Stomach (tissue), 9 donors: ENCODE results near the gene ACTN1. TPM values are rescaled to one million over a fixed set of nuclear protein-coding genes. Genes with fewer than 3 reads are reported as not detected.

ENCODE experiments used
- DNase-seq, 2 donors: peaks; one replicate each; pipeline versions ENCODE4 v3.0.0 to v3.0.0-alpha.2; 2013 to 2019
- H3K27ac ChIP-seq, 5 donors: fragments of 200-600 bp in 4 of 5; sonication (generic) in 4 of 5; one replicate each; pipeline ENCODE4 v1.5.1; 2013 to 2019; ENCODE audit warnings: mild to moderate bottlenecking in 1 of 5, moderate library complexity in 1 of 5
- H3K27me3 ChIP-seq, 3 donors: fragments of 200-600 bp; sonication (generic); one replicate each; pipeline ENCODE4 v1.5.1; 2017 to 2019; ENCODE audit warnings: mixed run types in 1 of 3
- H3K36me3 ChIP-seq, 4 donors: fragments of 200-600 bp; sonication (generic); 1 replicate in 3 of 4; 2 replicates in 1 of 4; pipeline ENCODE4 v1.5.1; 2016 to 2019
- H3K4me1 ChIP-seq, 4 donors: fragments of 200-600 bp; sonication (generic); one replicate each; pipeline ENCODE4 v1.5.1; 2016 to 2019
- H3K4me3 ChIP-seq, 4 donors: fragments of 200-600 bp; sonication (generic) in 3 of 4; one replicate each; pipeline ENCODE4 v1.5.1; 2016 to 2019; ENCODE audit warnings: mild to moderate bottlenecking in 1 of 4
- H3K9me3 ChIP-seq, 4 donors: fragments of 200-600 bp; sonication (generic); one replicate each; pipeline ENCODE4 v1.5.1; 2016 to 2019
- EP300 ChIP-seq: sonication (generic); formaldehyde crosslinking; IDR thresholded peaks from one replicate; pipeline ENCODE4 v1.6.1; 2017; ENCODE audit warnings: antibody characterized with exemption
- POLR2A ChIP-seq, 4 donors: fragments of 450-650 bp; IDR thresholded peaks; one replicate each; pipeline ENCODE4 v1.6.1; 2016; ENCODE audit warnings: antibody characterized with exemption in 4 of 4, control low read depth in 2 of 4, mild to moderate bottlenecking in 1 of 4, moderate library complexity in 1 of 4
- POLR2AphosphoS5 ChIP-seq, 3 donors: sonication (generic); formaldehyde crosslinking; IDR thresholded peaks; one replicate each; pipeline ENCODE4 v1.6.1; 2016; ENCODE audit warnings: antibody characterized with exemption in 3 of 3
- WGBS, 5 donors: extraction: QIAGEN DNeasy Blood & Tissue Kit in 3 of 5; methylation state at CpG; one replicate each; pipeline versions ENCODE4 v1.1.5 to v1.1.7; 2013 to 2018; 5-methylcytosine and 5-hydroxymethylcytosine counted together
- intact Hi-C: fragments of 100-400 bp; cut with DNase I; formaldehyde crosslinking; loops from one replicate; pipeline ENCODE4 v1.15.1; 2023; ENCODE audit warnings: low total_unique reads
- polyA plus RNA-seq, 3 donors: library from polyadenylated mRNA; stranded (reverse); fragments of 200-250 nt; gene quantifications; one replicate each; pipeline ENCODE4 v1.2.3, GENCODE V29; 2013
- total RNA-seq, 5 donors: library from RNA; depleted of rRNA; stranded (reverse); fragments of >200 nt; gene quantifications; one replicate each; pipeline versions ENCODE4 v1.1.0 to v1.2.3, GENCODE V29; 2014 to 2016
- TF ChIP-seq, protein P1 (sequence below), 7 experiments: fragments of 450-650 bp in 4 of 7; fragments of 200-600 bp in 3 of 7; sonication (generic) in 3 of 7; IDR thresholded peaks; one replicate each; pipeline ENCODE4 v1.5.1; 2016 to 2019; ENCODE audit warnings: antibody characterized with exemption in 7 of 7, control low read depth in 2 of 7, mild to moderate bottlenecking in 1 of 7
- donor health status: healthy with polysubstance abuse.
- donor health status: Bipolar disorder and iron deficiency.
- donor health status: healthy.

The ACTN1 gene
- total and polyA plus RNA-seq, 8 donors: 25.7 to 504 (median 196) TPM

DNA sequence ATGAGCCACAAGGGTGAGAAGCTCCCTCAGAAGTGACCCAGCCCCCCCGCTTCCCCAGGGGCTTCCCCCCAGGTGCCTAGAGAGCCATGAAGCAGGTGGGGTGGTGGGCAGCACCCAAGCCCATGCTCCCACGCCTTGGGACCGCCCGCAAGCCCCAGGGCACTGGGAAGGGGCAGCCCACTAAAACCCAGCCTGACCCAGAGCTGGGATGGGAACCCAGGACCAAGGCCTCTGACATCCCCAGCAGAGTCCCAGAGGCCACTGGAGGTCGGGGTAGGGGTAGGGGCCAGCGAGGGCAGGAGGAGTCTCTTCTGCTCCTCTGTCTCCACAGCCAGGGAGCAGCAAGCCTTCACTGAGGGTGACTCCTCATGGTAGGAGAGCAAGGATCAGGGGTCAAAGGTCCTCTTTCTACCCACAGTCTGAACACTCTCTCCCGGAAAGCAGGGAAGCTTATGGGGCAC is 99.8 kb downstream of the ACTN1 start:
- Histone ChIP-seq H3K27ac (peak overlapping the region in 1 of 5 donors; percentile 60), H3K4me3 (no peak overlapping the region), H3K36me3 (peaks cover 95 to 100% (median 100%) of the 10 kb centered on the region in 4 donors), H3K4me1 (peaks cover 0 to 5% (median 0%) of the 10 kb centered on the region in 4 donors), H3K9me3 (no peaks in the 10 kb centered on the region), H3K27me3 (no peaks in the 10 kb centered on the region)
- intact Hi-C loops: no loop called here
- DNase-seq: no peak
- WGBS, 5 donors: 85 to 95% (median 91%) methylated on average over 7 of the region's 7 CpGs
- TF ChIP-seq POLR2A (IDR thresholded peaks at IDR 0.05) (no peak), POLR2AphosphoS5 (IDR thresholded peaks at IDR 0.05) (no peak), EP300 (no peak)
- TF ChIP-seq, protein P1, sequence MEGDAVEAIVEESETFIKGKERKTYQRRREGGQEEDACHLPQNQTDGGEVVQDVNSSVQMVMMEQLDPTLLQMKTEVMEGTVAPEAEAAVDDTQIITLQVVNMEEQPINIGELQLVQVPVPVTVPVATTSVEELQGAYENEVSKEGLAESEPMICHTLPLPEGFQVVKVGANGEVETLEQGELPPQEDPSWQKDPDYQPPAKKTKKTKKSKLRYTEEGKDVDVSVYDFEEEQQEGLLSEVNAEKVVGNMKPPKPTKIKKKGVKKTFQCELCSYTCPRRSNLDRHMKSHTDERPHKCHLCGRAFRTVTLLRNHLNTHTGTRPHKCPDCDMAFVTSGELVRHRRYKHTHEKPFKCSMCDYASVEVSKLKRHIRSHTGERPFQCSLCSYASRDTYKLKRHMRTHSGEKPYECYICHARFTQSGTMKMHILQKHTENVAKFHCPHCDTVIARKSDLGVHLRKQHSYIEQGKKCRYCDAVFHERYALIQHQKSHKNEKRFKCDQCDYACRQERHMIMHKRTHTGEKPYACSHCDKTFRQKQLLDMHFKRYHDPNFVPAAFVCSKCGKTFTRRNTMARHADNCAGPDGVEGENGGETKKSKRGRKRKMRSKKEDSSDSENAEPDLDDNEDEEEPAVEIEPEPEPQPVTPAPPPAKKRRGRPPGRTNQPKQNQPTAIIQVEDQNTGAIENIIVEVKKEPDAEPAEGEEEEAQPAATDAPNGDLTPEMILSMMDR (IDR thresholded peaks at IDR 0.05): no peak

DNA sequence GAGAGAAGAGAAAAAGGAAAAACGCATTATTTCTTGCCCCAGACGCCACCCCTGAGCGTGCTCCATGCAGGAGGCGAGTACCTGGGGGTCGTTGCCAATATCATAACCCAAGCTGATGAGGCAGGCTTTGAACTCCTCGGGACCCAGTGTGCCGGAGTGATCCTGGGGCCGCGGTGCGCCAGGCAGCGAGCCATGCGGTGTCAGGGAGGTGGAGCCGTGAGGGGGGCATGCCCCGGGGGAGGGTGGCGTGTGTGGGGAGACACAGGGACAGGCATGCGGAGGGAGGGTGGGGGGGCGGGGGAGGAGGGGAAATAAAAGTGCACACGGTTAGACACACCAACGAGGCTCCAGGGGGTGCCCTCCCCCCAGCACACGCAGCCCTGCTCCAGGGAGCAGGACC is 100.2 kb downstream of the ACTN1 start:
- Histone ChIP-seq H3K36me3 (peaks cover 93 to 100% (median 100%) of the 10 kb centered on the region in 4 donors), H3K4me3 (no peak overlapping the region), H3K4me1 (peaks cover 0 to 5% (median 0%) of the 10 kb centered on the region in 4 donors), H3K27ac (peak overlapping the region in 2 of 5 donors; percentile 33 to 60), H3K9me3 (no peaks in the 10 kb centered on the region), H3K27me3 (no peaks in the 10 kb centered on the region)
- whole genome bisulfite sequencing, 5 donors: 84 to 91% (median 87%) methylated on average over 18 to 20 of the region's 20 CpGs
- no peak for DNase-seq
- TF ChIP-seq, protein P1 (IDR thresholded peaks at IDR 0.05): no peak
- no peak for TF ChIP-seq POLR2AphosphoS5 (IDR thresholded peaks at IDR 0.05)
- no peak for TF ChIP-seq EP300
- TF ChIP-seq POLR2A (IDR thresholded peaks at IDR 0.05): no peak
- intact Hi-C loops: no loop called here

DNA sequence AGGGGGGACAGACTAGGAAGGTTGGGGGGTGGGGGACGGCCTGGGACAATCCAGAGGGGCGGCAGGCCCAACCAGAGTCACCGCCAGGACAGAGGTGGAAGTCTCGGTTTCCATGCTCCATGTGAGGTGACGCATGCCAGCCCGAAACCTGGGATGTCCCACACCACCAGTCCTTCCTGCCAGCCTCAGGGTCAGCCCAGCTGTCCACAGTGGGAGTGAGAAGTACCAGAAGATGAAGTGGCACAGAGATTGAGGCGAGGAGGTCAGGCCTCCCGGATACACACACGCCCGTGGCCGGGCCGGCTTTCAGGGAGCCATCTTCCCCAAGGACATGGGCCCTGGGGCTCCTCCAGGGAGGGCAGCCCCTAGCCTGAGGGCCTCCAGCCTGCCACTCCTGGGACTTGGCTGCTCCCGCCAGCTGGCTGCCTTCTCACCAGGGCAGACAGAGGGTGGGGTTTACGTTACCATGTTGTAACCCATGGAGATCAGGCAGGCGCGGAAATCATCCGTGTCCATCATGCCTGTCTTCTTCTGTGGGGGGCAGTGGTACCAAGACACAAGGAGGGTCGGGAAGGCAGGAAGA is 101.0 kb downstream of the ACTN1 start:
- Histone ChIP-seq H3K4me1 (peaks cover 0 to 5% (median 0%) of the 10 kb centered on the region in 4 donors), H3K4me3 (no peak overlapping the region), H3K27ac (peak overlapping the region in 3 of 5 donors; percentile 3 to 60 (median 33)), H3K9me3 (no peaks in the 10 kb centered on the region), H3K27me3 (no peaks in the 10 kb centered on the region), H3K36me3 (peaks cover 91 to 100% (median 100%) of the 10 kb centered on the region in 4 donors)
- intact Hi-C loops: no loop called here
- TF ChIP-seq EP300: no peak
- no peak for TF ChIP-seq POLR2A (IDR thresholded peaks at IDR 0.05)
- TF ChIP-seq POLR2AphosphoS5 (IDR thresholded peaks at IDR 0.05): no peak
- TF ChIP-seq, protein P1 (IDR thresholded peaks at IDR 0.05): no peak
- no peak for DNase-seq
- 80 to 94% (median 92%) methylated on average over 18 of the region's 18 CpGs for WGBS, 5 donors

DNA sequence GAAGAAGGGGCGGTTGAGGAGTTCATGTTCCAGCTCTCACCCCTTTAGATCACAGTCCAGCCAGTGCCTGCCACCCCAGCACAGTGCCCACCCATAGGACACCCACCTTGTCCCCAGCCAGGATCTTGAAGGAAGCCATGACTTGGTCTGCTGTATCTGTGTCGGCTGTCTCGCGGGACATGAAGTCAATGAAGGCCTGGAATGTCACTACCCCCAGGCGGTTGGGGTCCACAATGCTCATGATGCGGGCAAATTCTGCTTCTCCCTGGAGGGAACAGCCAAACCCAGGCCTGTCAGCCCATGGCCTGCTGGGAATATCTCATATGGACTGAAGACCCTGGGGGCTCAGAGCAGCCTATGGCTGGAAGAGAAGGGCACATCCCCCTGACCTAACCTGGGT is 102.1 kb downstream of the ACTN1 start:
- no peak for DNase-seq
- TF ChIP-seq, protein P1 (IDR thresholded peaks at IDR 0.05): no peak
- TF ChIP-seq EP300 (no peak), POLR2AphosphoS5 (IDR thresholded peaks at IDR 0.05) (no peak), POLR2A (IDR thresholded peaks at IDR 0.05) (no peak)
- WGBS, 5 donors: 94 to 97% (median 96%) methylated on average over 5 to 6 of the region's 6 CpGs
- intact Hi-C loops: no loop called here
- Histone ChIP-seq H3K27me3 (no peaks in the 10 kb centered on the region), H3K36me3 (peaks cover 89 to 100% (median 100%) of the 10 kb centered on the region in 4 donors), H3K9me3 (no peaks in the 10 kb centered on the region), H3K4me1 (peaks cover 0 to 5% (median 0%) of the 10 kb centered on the region in 4 donors), H3K27ac (peak overlapping the region in 1 of 5 donors; percentile 60), H3K4me3 (no peak overlapping the region)
